Kidney (tissue), 14 donors: Measurements from ENCODE around the gene LZTS3. TPM values are rescaled to one million over a fixed set of nuclear protein-coding genes. Genes with fewer than 3 reads are reported as not detected.

ENCODE experiments used
- DNase-seq, 5 donors: peaks; one replicate each; pipeline ENCODE4 v3.0.0-alpha.2; 2013 to 2020
- FAIRE-seq: peaks from 2 replicates; lab custom pipeline; 2012; peaks lifted over from hg19 to GRCh38; lab: Jason Lieb, UNC
- H3K27ac ChIP-seq, 2 donors: one replicate each; pipeline ENCODE4 v1.7.0; 2013; ENCODE audit warnings: low read depth in 2 of 2, low read length in 2 of 2, inconsistent platforms in 1 of 2
- H3K27me3 ChIP-seq: one replicate; pipeline ENCODE4 v1.7.1; 2013; ENCODE audit warnings: low read length, inconsistent platforms; ENCODE audit not compliant: control insufficient read depth, insufficient read depth
- H3K36me3 ChIP-seq, 3 donors: one replicate each; pipeline versions ENCODE4 v1.7.0 to v1.7.1; 2013; ENCODE audit warnings: low read length in 3 of 3, control low read depth in 1 of 3, inconsistent platforms in 1 of 3; ENCODE audit not compliant: insufficient read depth in 3 of 3, control insufficient read depth in 2 of 3
- H3K4me1 ChIP-seq, 3 donors: one replicate each; pipeline versions ENCODE4 v1.7.0 to v1.7.1; 2013; ENCODE audit warnings: low read length in 3 of 3, inconsistent platforms in 1 of 3, low read depth in 1 of 3; ENCODE audit not compliant: control insufficient read depth in 2 of 3, insufficient read depth in 2 of 3
- H3K4me3 ChIP-seq, 3 donors: one replicate each; pipeline versions ENCODE4 v1.7.0 to v1.8.1; 2013; ENCODE audit warnings: low read length in 3 of 3, control low read depth in 1 of 3, inconsistent platforms in 1 of 3
- H3K9ac ChIP-seq, 3 donors: one replicate each; pipeline versions ENCODE4 v1.7.0 to v1.7.1; 2013; ENCODE audit warnings: low read length in 3 of 3, control low read depth in 1 of 3, inconsistent platforms in 1 of 3
- H3K9me3 ChIP-seq, 3 donors: one replicate each; pipeline versions ENCODE4 v1.7.0 to v1.7.1; 2013; ENCODE audit warnings: low read length in 3 of 3, control low read depth in 1 of 3, inconsistent platforms in 1 of 3; ENCODE audit not compliant: control insufficient read depth in 2 of 3, insufficient read depth in 1 of 3
- CTCF ChIP-seq: IDR thresholded peaks from 3 replicates; pipeline ENCODE4 v1.5.1; 2012; ENCODE audit warnings: mild to moderate bottlenecking, moderate library complexity, borderline replicate concordance; ENCODE audit not compliant: insufficient read depth; ENCODE audit errors: extremely low read depth
- intact Hi-C: fragments of 100-400 bp; cut with DNase I; formaldehyde crosslinking; loops from one replicate; pipeline ENCODE4 v1.11.1; 2022
- polyA plus RNA-seq: library from polyadenylated mRNA; stranded (reverse); fragments of 350-450 nt; fragmentation: Illumina TruSeq; extraction: RNeasy Lipid Tissue Mini Kit (QIAGEN cat#74804); gene quantifications from one replicate; pipeline ENCODE4 v1.2.3, GENCODE V29; 2014; ENCODE audit warnings: low read depth, low replicate concordance; ENCODE audit not compliant: insufficient read depth
- total RNA-seq: library from RNA; stranded (reverse); fragmentation: NEBNext Ultra II Directional; extraction: Animal tissue kit (Norgen Biotek cat#: 25700); gene quantifications from one replicate; pipeline ENCODE4 v1.2.1, GENCODE V29; 2021
- donor health status: control.
- donor health status: control.
- donor health status: control.
- donor health status: control.
- donor health status: control.
- donor health status: DM: yes; HTN: yes; CAD: no.
- donor health status: Normal renal cell carcinoma (clear cell type).

The LZTS3 gene
- total and polyA plus RNA-seq, 2 donors from 2014 or later: 20.0 to 23.0 TPM

GRCh38 chr20:3150908-3151307 is 22.4 kb downstream of the LZTS3 start:
- FAIRE-seq: no peak
- intact Hi-C loops: no loop called here
- Histone ChIP-seq H3K4me1 (peaks cover 0 to 6% (median 0%) of the 10 kb centered on the region in 3 donors), H3K27me3 (no peaks in the 10 kb centered on the region), H3K36me3 (peaks cover 0 to 26% (median 15%) of the 10 kb centered on the region in 3 donors), H3K9ac (no peak overlapping the region), H3K4me3 (no peak overlapping the region), H3K27ac (no peak overlapping the region), H3K9me3 (no peaks in the 10 kb centered on the region)
- no peak for DNase-seq
- no peak for TF ChIP-seq CTCF

- Histone ChIP-seq H3K36me3 (peaks cover 0 to 26% (median 15%) of the 10 kb centered on the region in 3 donors), H3K9ac (no peak overlapping the region), H3K4me1 (peaks cover 0 to 6% (median 0%) of the 10 kb centered on the region in 3 donors), H3K27me3 (no peaks in the 10 kb centered on the region), H3K27ac (no peak overlapping the region), H3K4me3 (no peak overlapping the region), H3K9me3 (no peaks in the 10 kb centered on the region)
- intact Hi-C loops: no loop called here
- DNase-seq (no peak), FAIRE-seq (no peak)
- no peak for TF ChIP-seq CTCF
Observed at GRCh38 chr20:3146732-3147341, 26.5 kb downstream of the LZTS3 start.

GRCh38 chr20:3141757-3142156 is 31.6 kb downstream of the LZTS3 start:
- no peaks in the 10 kb centered on the region for H3K27me3 ChIP-seq
- no peaks in the 10 kb centered on the region for H3K9me3 ChIP-seq
- H3K9ac ChIP-seq: no peak overlapping the region
- no peak for TF ChIP-seq CTCF
- H3K4me1 ChIP-seq: peaks cover 0 to 2% (median 0%) of the 10 kb centered on the region in 3 donors
- FAIRE-seq (no peak), DNase-seq (no peak)
- H3K27ac ChIP-seq: no peak overlapping the region
- intact Hi-C loops: no loop called here
- peaks cover 0 to 4% (median 2%) of the 10 kb centered on the region in 3 donors for H3K36me3 ChIP-seq
- no peak overlapping the region for H3K4me3 ChIP-seq
